Stimulated activated CD8-positive, alpha-beta memory T cell treated with anti-CD3 and anti-CD28 coated beads, Interleukin-15, amount 100 ng/mL, for 24 hours (primary cell): Measurements from ENCODE around the gene NLK.

ENCODE experiments used
- DNase-seq: peaks from one replicate; pipeline ENCODE4 v3.0.0-alpha.2; 2020; ENCODE audit warnings: low read depth

Gene NLK

GRCh38 chr17:28040406-28040805, 2.1 kb upstream of the NLK start:
- DNase-seq: no peak

DNA sequence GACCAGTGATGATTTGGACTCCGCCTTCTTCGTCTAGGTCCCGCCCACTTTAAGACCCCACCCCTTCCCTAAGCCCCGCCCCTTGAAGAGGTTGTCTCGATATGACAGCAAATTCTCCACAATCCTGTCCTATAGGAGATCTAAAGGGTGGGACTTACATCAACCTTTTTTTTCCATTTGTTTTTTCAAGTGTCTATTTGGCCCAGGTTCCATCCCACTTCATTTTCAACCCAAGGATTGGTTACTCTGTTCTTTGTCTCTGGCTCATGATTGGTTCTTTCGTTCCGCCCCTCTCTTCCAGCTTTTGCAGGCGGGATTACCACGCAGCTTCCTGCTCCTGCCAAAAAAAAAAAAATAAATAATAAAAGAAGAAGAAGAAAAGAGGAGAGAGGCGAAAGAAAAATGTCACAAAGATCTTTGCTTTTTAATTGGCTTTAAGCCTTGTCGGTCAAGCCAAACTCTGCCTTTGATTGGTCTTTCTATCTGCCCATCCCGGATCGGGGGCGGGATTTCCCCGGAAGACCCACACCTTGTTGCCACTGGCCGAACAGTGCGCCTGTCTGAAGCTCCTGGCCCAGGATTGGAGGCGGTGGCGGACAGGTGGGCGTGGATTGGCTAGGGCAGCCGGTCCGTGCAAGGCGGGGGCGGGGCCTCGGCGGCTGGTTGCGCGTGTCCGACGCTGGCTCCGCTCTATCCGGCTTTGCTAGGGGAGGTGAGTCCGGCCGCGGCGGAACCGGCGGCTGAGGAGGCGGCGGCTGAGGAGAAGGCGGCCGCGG, 1.2 kb upstream of the NLK start:
- DNase-seq: peak; percentile 94

DNA sequence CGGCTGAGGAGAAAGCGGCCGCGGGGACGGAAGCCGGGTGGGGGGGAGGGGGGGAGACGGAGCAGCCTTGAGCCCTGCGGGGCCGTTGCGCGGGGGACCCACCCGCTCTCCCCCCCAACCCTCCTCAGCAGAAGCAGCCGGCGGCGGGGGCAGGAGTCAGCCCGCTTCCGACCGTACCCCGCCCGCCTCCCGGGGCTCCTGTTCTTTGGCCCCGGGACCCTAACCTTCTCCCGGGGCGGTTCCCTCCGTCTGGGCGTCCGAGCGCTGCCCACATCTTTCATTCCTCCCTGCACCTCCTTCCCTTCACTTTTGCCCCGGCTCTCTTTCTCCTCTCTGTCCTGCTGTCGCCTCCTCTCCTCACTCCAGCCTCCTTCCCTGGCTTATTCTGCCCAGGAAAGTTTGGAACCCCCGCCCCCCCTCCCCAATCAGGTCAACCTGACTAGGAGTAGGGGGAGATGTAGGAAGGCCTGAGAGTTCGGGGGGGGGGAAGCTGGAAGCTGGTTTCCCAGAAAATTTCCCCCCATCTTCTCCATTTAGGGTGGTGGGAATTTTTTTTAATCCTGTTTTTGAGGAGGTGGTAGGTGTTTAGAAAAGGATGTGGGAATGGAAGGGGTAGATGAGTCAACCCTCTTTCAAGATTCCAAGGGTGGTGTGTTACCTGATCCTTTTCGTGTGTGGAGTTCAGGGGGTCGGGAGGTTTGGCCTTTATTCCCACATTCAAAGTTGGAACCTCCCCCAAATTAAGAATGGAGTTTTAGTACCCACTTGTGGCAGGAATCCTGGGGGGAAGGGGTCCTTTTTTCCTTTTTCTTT, 427 bp upstream of the NLK start:
- DNase-seq: no peak

GRCh38 chr17:28042721-28043291, 329 bp downstream of the NLK start:
- no peak for DNase-seq

DNA sequence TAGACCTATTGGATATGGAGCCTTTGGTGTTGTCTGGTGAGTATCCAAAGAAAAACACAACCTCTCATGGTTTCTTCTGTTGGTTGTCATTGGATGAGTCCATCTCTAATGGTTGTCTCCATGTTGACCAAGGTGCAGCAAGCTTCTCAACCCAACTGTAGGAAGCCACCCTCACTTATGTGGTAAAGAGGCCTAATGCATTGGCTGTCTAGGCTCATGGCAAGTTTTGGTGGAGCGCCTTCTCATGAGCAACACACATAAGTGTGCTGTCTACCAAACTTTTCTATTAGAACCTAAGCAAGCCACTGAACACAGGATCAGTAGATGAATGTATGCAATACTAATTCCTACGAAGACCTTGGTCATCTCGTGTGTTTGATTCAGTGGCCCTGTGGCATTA, 819 bp downstream of the NLK start:
- DNase-seq: no peak

GRCh38 chr17:28043741-28044140, 1.3 kb downstream of the NLK start:
- no peak for DNase-seq

DNA sequence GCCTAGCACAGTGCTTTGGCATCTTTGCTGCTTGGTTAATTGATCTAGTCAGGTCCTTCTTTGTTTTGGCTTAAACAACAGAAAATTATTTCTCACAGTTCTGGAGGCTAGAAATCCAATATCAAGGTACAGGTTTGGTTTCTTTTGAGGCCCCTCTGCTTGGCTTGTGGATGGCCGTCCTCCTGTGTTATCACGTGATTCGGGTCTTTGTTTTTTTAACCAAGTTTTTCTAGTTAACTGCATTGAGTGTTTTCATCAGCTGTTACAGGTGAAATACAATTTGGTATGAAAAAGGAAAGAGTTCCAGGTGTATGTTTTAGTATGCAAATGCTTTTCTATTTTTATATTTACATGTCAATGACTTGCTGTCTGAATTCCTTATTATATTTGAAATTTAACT, 2.8 kb downstream of the NLK start:
- no peak for DNase-seq

DNA sequence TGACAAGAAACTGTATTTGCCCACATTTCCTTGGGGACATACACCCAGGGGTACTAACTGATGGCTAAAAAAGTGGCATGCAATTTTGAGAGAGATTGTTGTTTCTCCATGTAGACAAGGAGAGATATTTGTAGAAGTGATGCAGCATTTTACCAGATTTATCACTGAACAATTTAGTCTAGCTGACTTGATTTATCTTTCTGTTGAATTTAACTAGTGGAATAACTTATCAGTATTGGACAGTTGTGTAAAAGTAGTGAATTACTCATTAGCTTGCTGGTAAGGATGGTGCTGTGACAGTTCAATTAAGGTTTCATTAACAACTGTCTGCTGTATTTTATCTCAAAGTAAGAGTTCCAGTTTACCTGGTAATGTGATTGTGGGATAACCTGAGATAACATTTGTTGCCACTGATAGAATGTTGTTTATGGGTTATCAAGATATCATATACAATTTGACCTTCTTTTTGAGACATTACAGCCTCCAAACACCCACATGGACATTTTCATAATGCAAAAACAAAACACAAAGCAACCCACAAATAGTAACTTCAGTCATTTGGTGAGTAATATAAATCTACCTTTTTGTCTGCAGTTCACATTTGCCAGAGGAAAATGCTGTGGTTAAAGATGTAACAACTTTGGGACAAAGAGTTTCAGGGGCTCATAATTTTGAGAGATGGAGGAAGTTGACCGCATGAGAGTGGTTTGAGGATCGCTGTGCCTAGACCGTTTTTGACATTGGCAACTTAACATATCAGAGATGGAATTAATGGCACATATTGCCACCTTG, 3.8 kb downstream of the NLK start:
- DNase-seq: no peak

- no peak for DNase-seq
These were observed 5.3 kb downstream of the NLK start for GRCh38 chr17:28047806-28048205.

GRCh38 chr17:28049071-28049470, 6.6 kb downstream of the NLK start:
- no peak for DNase-seq

GRCh38 chr17:28053044-28053670, 10.7 kb downstream of the NLK start:
- DNase-seq: no peak

DNA sequence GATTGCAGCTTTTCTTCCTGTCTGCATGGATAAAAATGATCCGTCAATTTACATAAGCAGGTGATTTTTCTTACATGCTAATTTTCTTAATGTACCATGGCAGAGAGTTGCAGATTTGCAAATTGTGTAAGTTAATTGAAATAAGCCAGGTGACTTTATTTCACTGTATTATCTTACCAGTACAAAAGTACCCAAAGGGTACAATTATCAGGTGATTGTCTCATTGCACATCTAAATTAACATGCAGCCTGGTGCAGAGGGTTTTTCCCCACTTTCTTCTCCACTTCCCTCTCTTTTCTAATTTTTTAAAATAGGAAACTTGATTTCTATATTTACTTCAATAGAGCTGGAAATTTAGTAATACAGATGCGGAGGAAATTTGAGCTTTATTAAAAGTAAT, 11.2 kb downstream of the NLK start:
- DNase-seq: no peak

- no peak for DNase-seq
These were observed 13.2 kb downstream of the NLK start for GRCh38 chr17:28055546-28056275.

- no peak for DNase-seq
These were observed 13.8 kb downstream of the NLK start for GRCh38 chr17:28056276-28056620.

GRCh38 chr17:28057731-28058246, 15.3 kb downstream of the NLK start:
- no peak for DNase-seq

DNA sequence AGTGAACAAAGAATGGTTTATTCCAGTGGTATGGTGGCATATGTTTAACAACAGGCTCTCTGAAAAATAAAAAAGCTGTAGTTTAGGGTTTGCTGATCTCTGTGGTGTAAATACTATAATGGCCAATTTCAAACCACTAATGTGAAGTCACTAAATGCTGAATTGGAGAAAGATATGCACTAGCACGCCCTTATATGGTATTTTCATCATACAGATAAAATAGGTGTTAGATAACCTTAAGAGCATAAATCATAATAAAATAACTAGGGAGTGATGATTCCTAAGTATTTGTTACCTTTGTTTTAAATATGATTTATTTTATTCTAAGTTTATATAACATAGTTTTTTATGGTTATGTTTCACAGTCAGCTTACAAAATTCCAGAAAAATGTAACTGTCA, 17.2 kb downstream of the NLK start:
- DNase-seq: no peak

- DNase-seq: no peak
These were observed 23.2 kb downstream of the NLK start for GRCh38 chr17:28065706-28066105.

- no peak for DNase-seq
These were observed 26.6 kb downstream of the NLK start for GRCh38 chr17:28069061-28069460.

GRCh38 chr17:28071179-28071578, 28.7 kb downstream of the NLK start:
- DNase-seq: no peak

DNA sequence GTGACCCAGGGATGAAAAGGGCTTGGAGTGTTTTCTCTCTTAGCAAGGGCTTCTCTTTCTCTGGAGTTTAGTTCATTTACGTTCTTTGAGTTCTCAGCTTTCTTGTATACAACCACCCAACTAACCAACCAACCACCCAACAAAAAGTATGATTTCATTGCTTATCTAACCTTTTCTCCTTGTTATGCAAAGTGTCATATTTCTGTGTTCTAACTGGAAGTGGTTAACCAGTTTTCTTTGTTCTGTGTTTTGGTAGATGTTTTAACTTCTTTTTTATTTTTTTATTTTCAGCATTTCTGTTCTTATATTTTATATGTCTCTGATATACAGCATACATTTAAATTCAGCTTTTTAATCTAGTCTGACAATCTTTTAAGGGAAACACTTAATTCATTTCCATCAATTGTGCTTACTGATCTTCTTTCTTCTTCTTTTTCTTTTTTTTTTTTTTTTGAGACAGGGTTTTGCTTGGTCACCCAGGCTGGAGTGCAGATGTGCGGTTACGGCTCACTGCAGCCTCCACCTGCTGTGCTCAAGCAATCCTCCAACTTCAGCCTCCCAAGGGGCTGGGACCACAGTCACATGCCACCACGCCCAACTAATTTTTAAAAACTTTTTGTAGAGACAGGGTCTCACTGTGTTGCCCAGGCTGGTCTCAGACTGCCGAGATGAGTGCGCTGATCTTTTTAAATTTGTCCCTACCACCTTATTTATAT, 29.6 kb downstream of the NLK start:
- DNase-seq: no peak
